HG02943 (cell line): ENCODE measurements around the gene SUSD3.

Experiments used
- ATAC-seq: cut with Tn5 transposase; IDR thresholded peaks from one replicate; pipeline ENCODE4 v1.9.1; 2021; ENCODE audit warnings: mild to moderate bottlenecking, low read depth, moderate library complexity; ENCODE audit not compliant: unreplicated experiment

The SUSD3 gene

DNA sequence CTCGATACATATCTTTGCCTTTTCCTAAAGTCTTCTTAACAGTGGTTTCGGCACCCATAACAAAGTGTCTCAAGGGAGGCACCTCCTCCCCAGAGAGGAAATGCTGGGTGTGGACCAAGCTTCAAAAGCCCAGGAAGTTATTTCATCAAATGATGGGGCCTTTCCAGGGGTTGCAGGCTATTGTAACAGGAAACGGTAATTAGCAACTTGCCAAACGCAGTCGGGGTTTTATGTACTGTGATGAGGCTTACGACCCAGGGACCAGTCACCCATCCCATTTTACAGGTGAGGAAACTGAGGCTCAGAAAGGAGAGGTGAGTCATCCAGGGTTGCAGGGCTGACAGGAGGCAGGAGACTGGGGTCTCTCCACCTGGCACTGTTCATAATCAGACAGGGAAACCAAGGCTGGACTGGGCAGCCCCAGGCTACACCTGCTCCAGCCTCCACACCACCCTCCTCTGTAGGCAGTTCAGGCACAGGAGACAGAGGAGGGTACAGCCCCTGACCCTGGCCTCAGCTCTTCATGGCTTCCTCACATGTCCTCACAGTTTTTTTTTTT is 30.0 kb upstream of the SUSD3 start:
- ATAC-seq: no peak

- no peak for ATAC-seq
These were observed 27.6 kb upstream of the SUSD3 start for GRCh38 chr9:93030642-93031628.

GRCh38 chr9:93031629-93032430 is 26.7 kb upstream of the SUSD3 start:
- no peak for ATAC-seq

GRCh38 chr9:93032545-93032944 is 26.0 kb upstream of the SUSD3 start:
- ATAC-seq: no peak

DNA sequence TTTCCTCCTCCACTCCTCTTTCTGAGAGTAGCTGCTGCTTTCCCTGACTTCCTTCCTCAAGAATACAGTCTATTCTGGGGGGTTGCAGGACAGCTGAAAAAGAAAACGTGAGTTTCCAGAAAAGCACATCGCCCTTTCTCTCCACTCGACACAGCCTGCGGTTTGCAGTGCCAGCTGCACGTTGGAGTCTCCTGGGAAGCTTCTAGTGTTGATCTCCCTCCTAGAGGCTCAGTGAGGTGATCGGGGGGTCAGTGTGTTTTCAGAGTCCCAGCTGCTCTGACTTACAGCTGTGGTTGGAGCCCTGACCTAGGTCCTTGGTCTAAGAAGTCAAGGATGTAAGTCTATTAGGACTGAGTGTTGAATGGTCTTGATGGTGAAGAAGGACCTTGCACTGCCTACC is 25.0 kb upstream of the SUSD3 start:
- ATAC-seq: no peak

- ATAC-seq: no peak
These were observed 23.3 kb upstream of the SUSD3 start for GRCh38 chr9:93035106-93035660.

DNA sequence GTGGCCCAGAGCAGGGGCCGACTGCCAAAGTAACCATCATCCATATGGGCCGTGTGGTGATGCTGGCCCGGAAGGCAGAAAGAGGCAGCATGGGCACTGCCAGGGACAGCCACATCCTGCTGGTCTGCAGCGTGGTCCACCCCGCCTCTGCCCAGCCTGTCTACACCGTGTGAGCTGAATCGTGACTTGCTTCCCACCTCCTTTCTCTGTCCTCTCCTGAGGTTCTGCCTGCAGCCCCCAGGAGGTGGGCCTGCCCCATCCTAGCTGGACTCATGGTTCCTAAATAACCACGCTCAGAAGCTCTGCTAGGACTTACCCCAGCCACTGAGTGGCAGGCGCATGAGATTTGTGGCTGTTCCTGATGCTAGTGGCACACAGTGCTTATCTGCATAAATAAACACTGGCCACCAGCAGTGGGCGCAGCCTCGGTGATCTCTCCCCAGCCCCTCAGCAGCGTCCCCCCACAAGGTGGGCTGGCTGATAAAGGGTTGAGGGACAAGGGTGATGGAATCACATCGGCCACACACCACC is 22.6 kb upstream of the SUSD3 start:
- no peak for ATAC-seq

DNA sequence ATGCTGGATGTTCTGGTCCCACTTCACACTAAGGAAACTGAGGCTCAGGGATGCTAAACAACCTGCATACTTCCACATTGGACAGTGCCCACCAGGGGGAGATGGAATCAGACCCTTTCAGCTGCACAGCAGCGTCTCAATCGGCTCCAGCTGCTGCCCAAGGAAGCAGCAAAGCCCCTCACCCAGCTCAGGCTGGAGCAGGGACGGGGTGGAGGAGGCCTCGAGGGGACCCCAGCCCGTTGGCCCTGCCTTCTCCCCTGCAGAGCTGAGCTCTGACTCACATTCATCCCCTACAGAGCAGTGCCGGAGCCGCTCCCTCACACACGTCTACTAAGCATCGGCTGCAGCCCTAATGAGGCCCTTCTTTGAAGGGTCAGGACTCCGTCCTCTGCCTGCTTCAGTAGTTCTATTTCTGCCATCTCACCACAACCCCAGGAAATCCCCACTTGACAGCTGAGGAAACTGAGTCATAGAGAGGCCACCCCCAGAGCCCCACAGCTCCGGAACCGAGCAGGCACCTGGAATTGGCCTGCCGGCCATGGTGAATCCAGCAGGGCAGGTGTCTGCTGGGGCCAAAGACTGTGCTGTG is 21.5 kb upstream of the SUSD3 start:
- ATAC-seq: no peak

DNA sequence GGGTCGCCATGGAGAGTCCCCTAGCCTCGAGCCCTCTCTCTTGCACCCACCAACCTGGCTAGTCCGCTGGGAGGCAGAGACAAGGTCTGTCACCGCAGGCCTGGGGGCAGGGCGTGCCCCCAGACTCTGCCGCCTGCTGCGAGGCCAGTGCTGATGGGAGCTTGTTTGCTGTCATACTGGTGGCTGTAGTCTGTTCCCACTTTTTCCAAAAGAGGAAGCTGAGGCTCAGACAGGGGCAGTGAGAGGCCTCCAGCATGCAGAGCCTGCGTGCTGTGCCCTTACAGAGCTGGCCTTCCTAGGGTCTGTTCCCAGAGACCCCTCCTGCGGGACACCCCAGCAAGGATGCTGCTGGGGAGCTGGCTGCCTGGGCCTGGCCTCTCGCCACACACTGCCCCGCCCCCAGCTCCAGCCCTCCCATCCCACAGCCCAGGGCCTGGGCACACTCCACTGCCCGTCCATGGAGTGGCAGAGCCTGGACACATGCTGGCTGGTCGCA is 21.0 kb upstream of the SUSD3 start:
- ATAC-seq: no peak

DNA sequence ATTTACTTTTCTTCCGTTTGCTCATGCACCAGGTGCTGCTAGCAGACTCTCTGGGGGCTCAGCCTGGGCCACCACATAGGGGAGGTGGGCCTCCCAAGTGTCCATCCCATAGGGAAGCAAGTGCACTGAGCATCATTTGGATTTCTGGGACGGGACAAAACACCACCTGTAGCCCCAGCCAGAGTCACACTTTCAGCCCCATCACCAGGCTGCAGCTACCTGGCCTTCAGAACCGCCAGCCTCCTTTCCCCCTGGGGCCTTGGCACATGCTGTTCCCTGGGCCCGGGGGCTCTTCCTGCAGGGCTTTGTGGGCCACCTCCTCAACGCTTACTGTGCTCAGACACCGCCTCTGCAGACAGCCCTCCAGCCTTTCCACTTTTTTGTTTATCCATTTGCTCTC is 19.6 kb upstream of the SUSD3 start:
- ATAC-seq: no peak

GRCh38 chr9:93039456-93039855 is 19.0 kb upstream of the SUSD3 start:
- ATAC-seq: no peak

- no peak for ATAC-seq
These were observed 18.5 kb upstream of the SUSD3 start for GRCh38 chr9:93039976-93040375.

- ATAC-seq: no peak
These were observed 18.1 kb upstream of the SUSD3 start for GRCh38 chr9:93040409-93040808.

DNA sequence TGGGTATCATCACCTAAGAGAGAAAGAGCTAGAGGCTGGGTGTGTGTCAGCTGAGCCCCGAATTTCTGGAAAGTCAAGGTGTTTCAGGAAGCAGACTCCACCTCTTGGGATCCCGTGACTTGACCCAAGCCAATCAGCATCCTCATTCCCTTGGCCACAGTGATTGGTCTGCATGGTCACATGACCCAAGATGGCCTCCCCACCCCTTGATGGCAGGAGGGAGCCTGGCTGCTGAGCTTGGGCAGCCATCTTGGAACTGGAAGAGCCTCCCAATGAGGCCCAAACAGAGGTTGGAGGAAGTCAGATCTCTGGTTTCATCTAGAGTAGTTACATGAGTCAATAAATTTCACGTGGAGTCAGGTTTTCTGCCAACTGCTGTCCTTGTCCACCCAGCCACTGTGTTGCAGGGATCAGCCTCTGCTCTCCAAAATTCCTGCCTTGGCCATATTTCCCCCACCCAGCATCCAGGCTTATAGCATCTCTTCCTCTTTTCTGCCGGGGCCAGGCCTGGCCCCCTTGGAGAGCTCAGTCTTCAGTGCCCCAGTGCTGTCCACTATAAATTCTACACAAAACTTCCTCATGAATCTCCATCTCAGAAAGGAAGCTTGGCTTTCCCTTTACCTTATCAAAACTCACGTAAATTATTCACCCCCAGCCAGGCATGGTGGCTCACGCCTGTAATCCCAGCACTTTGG is 17.2 kb upstream of the SUSD3 start:
- no peak for ATAC-seq

DNA sequence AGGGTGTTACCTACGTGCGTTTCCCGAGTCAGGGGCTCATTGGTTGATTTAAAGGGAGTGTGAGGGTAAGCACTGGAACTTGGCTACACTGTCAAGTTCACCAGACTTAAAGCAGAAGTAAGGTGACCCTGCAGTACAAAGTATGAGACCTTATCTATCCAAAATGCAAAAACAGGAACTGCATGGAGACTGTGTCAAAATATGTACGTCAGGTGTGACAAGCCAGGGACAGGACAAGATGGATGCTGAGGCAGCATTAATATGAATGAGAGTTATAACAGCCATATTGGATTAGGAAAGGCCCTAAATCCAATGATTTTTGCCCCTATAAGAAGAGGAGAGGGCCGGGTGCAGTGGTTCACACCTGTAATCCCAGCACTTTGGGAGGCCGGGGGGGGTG is 15.4 kb upstream of the SUSD3 start:
- no peak for ATAC-seq

DNA sequence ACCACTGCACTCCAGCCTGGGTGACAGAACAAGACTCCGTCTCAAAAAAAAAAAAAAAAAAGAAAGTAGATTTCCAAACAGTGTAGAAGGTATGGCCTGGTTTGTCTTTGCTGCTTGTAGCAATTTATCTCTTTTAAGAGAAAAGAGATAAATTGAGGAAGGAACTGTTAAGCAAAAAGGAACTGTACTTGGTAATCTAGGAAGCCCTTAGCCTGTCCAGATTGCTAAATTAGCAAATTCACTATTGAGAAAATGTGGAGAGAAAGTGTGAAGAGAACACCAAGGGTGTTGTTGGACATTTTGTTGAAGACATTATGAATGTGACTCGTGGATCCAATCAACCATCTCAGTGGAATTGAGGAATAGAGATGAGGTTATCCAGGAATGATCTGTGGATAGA is 13.0 kb upstream of the SUSD3 start:
- no peak for ATAC-seq

GRCh38 chr9:93048566-93049448 is 9.7 kb upstream of the SUSD3 start:
- ATAC-seq: no peak

GRCh38 chr9:93049491-93049890 is 9.0 kb upstream of the SUSD3 start:
- no peak for ATAC-seq

GRCh38 chr9:93050231-93050630 is 8.3 kb upstream of the SUSD3 start:
- no peak for ATAC-seq
